GM13976 (cell line): ENCODE data around the gene GDPD3.

ENCODE experiments used
- DNase-seq: peaks from one replicate; pipeline ENCODE4 v3.0.0; 2012; ENCODE audit warnings: low spot score
- CTCF ChIP-seq: IDR thresholded peaks from 2 replicates; pipeline ENCODE4 v1.5.1; 2012; ENCODE audit warnings: borderline replicate concordance, mild to moderate bottlenecking; ENCODE audit not compliant: insufficient read depth; ENCODE audit errors: extremely low read depth, missing control alignments, control extremely low read depth
- in situ Hi-C: fragments of 300-500 bp; cut with MboI; formaldehyde crosslinking; loops from one replicate; pipeline ENCODE4 v1.12.0; 2022; ENCODE audit warnings: low sequenced_read_pairs, mixed read lengths, inconsistent platforms; ENCODE audit not compliant: unreplicated experiment

GDPD3 gene

GRCh38 chr16:30113031-30113710, at the start of gene GDPD3:
Gene GDPD3, minus strand, starts transcription at chr16:30113537. Its CDS starts 59 bp downstream, at chr16:30113478.
- in situ Hi-C loops: loop anchor here (25.0 kb wide), 2 partner anchors 299 to 499 kb away; partner anchors contain the start of genes ZNF689 and ZNF771
- no peak for TF ChIP-seq CTCF
- no peak for DNase-seq

- TF ChIP-seq CTCF: no peak
- in situ Hi-C loops: no loop called here
- DNase-seq: no peak
Measured at GRCh38 chr16:30157214-30157613, 43.9 kb upstream of the GDPD3 start.

- no peak for TF ChIP-seq CTCF
- no peak for DNase-seq
- in situ Hi-C loops: no loop called here
Measured at GRCh38 chr16:30155188-30155587, 41.9 kb upstream of the GDPD3 start.

GRCh38 chr16:30152517-30152916, 39.2 kb upstream of the GDPD3 start:
- no peak for TF ChIP-seq CTCF
- DNase-seq: no peak
- in situ Hi-C loops: no loop called here

- no peak for TF ChIP-seq CTCF
- in situ Hi-C loops: no loop called here
- no peak for DNase-seq
Measured at GRCh38 chr16:30151091-30151490, 37.8 kb upstream of the GDPD3 start.

GRCh38 chr16:30149250-30149930, 36.1 kb upstream of the GDPD3 start:
- in situ Hi-C loops: no loop called here
- no peak for DNase-seq
- no peak for TF ChIP-seq CTCF
